Hindlimb muscle (tissue), 1 donor: ENCODE results near the gene PCDHB11. TPM values are rescaled to one million over a fixed set of nuclear protein-coding genes. Genes with fewer than 3 reads are reported as not detected.
"Not testable (repeated sequence)": the region's sequence is repeated elsewhere in the genome, so short reads cannot be mapped to it uniquely, and the experiment has no call there.

Experiments
- DNase-seq: peaks from one replicate; pipeline ENCODE4 v3.0.0-alpha.2; 2013
- polyA plus RNA-seq: library from polyadenylated mRNA; unstranded; fragments of 120-200 nt; gene quantifications from one replicate; pipeline ENCODE4 v1.2.1, GENCODE V29; 2013; ENCODE audit not compliant: insufficient read length

Gene PCDHB11
- polyA plus RNA-seq, 1 donor: 4.4 TPM

- not testable (repeated sequence) for DNase-seq
Observed at GRCh38 chr5:141246971-141247370, 47.5 kb downstream of the PCDHB11 start.

- not testable (repeated sequence) for DNase-seq
Observed at GRCh38 chr5:141247434-141247833, 48.0 kb downstream of the PCDHB11 start.

GRCh38 chr5:141250576-141250975 lies 51.1 kb downstream of the PCDHB11 start:
- DNase-seq: no peak

Other genes with a start within 250 kb of the PCDHB11 start
- gene PCDHAC2, start 233.2 kb upstream of the PCDHB11 start, polyA plus RNA-seq: 2.0 TPM
- gene PCDHB1, start 148.3 kb upstream of the PCDHB11 start, polyA plus RNA-seq: 0.14 TPM
- 4.4 TPM for gene PCDHB2, start 105.0 kb upstream of the PCDHB11 start, polyA plus RNA-seq
- 2.6 TPM for gene PCDHB3, start 99.2 kb upstream of the PCDHB11 start, polyA plus RNA-seq
- gene PCDHB4, start 77.8 kb upstream of the PCDHB11 start, polyA plus RNA-seq: 3.1 TPM
- gene PCDHB5, start 64.4 kb upstream of the PCDHB11 start, polyA plus RNA-seq: 3.2 TPM
- gene PCDHB6, start 49.6 kb upstream of the PCDHB11 start, polyA plus RNA-seq: 2.4 TPM
- gene PCDHB7, start 27.0 kb upstream of the PCDHB11 start, polyA plus RNA-seq: 3.2 TPM
- 2.1 TPM for gene PCDHB8, start 21.8 kb upstream of the PCDHB11 start, polyA plus RNA-seq
- 3.9 TPM for gene PCDHB16, start 17.2 kb upstream of the PCDHB11 start, polyA plus RNA-seq
- 3.2 TPM for gene PCDHB9, start 12.5 kb upstream of the PCDHB11 start, polyA plus RNA-seq
- gene PCDHB10, start 7.3 kb upstream of the PCDHB11 start, polyA plus RNA-seq: 5.3 TPM
- 4.7 TPM for gene PCDHB12, start 9.1 kb downstream of the PCDHB11 start, polyA plus RNA-seq
- gene PCDHB13, start 14.3 kb downstream of the PCDHB11 start, polyA plus RNA-seq: 2.8 TPM
- 7.5 TPM for gene PCDHB14, start 23.7 kb downstream of the PCDHB11 start, polyA plus RNA-seq
- gene PCDHB15, start 45.8 kb downstream of the PCDHB11 start, polyA plus RNA-seq: 9.4 TPM
- gene SLC25A2, start 104.4 kb downstream of the PCDHB11 start, polyA plus RNA-seq: not detected
- 76.5 TPM for gene TAF7, start 121.2 kb downstream of the PCDHB11 start, polyA plus RNA-seq
- 0.77 TPM for gene PCDHGA1, start 130.9 kb downstream of the PCDHB11 start, polyA plus RNA-seq
- gene PCDHGA2, start 139.1 kb downstream of the PCDHB11 start, polyA plus RNA-seq: 2.1 TPM
- gene PCDHGA3, start 144.2 kb downstream of the PCDHB11 start, polyA plus RNA-seq: 1.0 TPM
- 0.45 TPM for gene PCDHGB1, start 150.5 kb downstream of the PCDHB11 start, polyA plus RNA-seq
- gene PCDHGA4, start 155.4 kb downstream of the PCDHB11 start, polyA plus RNA-seq: 1.6 TPM
- 2.8 TPM for gene PCDHGB2, start 160.4 kb downstream of the PCDHB11 start, polyA plus RNA-seq
- 2.6 TPM for gene PCDHGA5, start 164.5 kb downstream of the PCDHB11 start, polyA plus RNA-seq
- 1.8 TPM for gene PCDHGB3, start 170.6 kb downstream of the PCDHB11 start, polyA plus RNA-seq
- gene PCDHGA6, start 174.3 kb downstream of the PCDHB11 start, polyA plus RNA-seq: 4.4 TPM
- gene PCDHGA7, start 183.1 kb downstream of the PCDHB11 start, polyA plus RNA-seq: 1.6 TPM
- 2.6 TPM for gene PCDHGB4, start 188.1 kb downstream of the PCDHB11 start, polyA plus RNA-seq
- gene PCDHGA8, start 193.0 kb downstream of the PCDHB11 start, polyA plus RNA-seq: 0.80 TPM
- gene PCDHGB5, start 198.3 kb downstream of the PCDHB11 start, polyA plus RNA-seq: 4.1 TPM
- 4.4 TPM for gene PCDHGA9, start 203.2 kb downstream of the PCDHB11 start, polyA plus RNA-seq
- gene PCDHGB6, start 208.4 kb downstream of the PCDHB11 start, polyA plus RNA-seq: 4.0 TPM
- 1.6 TPM for gene PCDHGA10, start 213.4 kb downstream of the PCDHB11 start, polyA plus RNA-seq
- gene PCDHGB7, start 218.1 kb downstream of the PCDHB11 start, polyA plus RNA-seq: 9.9 TPM
- gene PCDHGA11, start 221.4 kb downstream of the PCDHB11 start, polyA plus RNA-seq: 3.0 TPM
- 2.4 TPM for gene PCDHGA12, start 230.9 kb downstream of the PCDHB11 start, polyA plus RNA-seq